NK-92 (cell line): ENCODE measurements around the gene NF1.
"Not testable (repeated sequence)": the region's sequence is repeated elsewhere in the genome, so short reads cannot be mapped to it uniquely, and the experiment has no call there.

Source experiments
- DNase-seq: peaks from one replicate; lab custom pipeline; 2025; ENCODE audit not compliant: unreplicated experiment; lab: John Stamatoyannopoulos, UW

Gene NF1

DNA sequence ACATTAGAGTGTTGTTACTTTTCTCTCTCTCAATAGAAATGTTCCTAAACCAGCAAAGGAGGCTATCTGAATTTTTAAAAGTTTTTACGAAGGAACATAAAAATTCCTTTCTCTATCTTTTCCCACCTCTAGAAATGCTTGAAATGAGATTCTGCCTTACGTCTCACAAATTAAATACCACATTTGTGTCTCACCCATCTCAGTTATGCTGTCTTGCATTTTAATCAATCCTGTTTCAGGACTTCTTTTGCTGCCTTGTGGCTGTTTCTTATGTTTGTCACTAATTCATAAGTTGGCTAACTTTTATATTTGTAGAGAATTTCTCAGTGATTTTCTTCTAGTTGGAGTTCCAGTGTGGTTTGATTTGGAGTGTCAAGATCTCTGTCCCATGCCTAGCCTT is 198.8 kb downstream of the NF1 start:
- DNase-seq, result no peak

DNA sequence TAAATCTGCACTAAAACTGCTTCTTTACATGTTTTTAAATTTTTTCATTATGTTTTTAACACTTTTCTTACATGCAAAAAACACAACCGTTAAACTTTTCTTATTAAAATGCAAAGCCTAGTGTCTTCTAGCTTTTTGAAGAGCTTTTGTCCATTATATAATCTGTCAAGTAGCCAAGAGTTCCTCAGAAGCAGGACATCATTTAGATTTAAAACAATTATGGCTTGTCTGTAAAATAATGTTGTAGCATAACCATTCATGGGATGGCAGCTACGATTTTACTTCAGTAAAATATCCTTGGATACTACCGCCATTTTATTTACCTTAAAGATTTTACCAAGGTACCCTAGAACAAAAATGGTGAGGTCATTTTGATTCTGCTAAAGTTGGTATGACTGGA is 199.5 kb downstream of the NF1 start:
- no peak for DNase-seq

DNA sequence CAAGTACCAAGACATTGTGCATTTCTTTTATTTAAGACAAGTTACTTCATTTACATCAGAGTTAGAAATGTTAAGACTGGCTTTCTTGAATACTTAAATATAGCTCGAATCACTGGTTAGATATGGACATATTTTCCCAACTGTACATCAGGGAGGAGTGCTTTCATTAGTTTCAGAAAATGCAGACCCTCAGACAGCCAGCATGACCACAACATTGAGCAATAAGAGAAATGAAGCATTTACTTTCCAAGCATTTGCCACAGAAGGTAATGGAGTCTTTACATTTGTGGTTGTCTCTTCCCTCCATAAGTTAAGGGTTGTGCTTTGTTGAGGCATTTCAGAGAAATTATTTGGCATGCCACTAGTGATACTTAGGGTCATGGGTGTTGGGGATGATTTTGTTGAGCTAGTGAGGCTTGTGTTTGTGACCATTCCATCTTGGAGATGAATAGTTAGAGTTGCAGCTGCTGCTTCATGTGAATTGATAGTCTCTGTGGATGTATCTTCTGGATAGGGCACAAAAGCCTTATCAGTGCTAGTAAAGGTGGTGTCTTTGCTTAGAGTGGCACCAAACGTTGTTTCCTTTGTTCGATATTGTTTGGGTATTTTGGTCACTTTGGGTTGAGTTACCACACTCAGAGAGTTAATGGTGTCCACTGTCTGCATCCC is 200.2 kb downstream of the NF1 start:
- no peak for DNase-seq

DNA sequence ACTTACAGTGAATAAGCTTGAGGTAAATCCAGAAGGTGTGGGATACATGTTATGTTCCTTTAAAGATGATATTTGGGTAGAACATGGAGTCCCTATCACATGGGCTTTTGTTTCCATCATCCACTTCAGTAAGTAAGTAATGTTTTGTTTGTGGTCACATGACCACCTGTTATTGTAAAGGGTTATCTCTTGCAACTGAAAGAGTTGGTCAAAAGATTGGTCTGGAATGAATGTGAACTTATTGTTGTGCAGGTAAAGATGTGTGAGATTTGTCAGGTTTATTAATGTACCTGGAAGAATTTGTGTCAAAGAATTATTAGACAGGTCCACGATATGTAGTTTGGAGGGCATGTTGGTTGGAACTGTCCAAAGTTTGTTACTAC is 200.7 kb downstream of the NF1 start:
- no peak for DNase-seq

DNA sequence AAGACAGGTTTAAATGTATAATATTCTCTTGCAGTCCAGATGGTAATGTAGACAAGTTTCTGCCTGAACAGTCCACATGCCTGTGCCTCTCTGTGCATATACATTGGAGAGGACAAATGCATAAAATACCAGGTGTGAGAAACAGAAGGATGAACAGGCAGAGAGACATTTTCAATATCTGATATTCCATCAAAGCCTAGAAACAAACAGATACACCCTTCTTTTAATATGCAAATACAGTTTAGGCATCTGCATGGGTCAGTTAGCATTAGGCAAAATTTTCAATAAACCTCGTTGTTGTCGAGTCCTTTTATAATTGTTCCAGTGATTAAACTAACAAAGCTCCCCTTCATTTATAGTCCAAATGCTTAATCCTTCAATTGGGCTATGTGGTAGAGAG is 201.4 kb downstream of the NF1 start:
- no peak for DNase-seq

DNA sequence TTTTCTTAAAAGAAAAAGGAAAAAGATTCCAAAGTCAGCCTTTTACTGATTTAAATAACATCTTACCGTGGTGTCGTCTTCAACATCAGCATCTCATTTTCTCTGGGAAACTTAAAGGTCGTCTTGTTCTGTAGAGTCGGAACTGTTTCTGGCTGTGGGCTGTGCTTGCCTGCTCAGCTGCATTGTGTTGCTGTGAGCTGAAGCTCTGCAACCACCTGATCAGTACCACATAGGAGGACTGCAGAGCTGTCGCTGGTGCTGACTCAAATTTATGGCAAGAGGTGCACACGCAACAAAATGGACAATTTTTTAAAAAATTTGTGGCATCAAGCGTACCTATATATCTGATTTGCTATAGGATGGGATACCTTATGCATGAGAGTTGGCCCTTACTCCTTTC is 202.3 kb downstream of the NF1 start, which contains the start of gene OMG:
OMG (minus strand) TSS at position 150 of the 400 bp plus-strand sequence. CDS start 908 bp downstream, outside the sequence.
- no peak for DNase-seq

DNA sequence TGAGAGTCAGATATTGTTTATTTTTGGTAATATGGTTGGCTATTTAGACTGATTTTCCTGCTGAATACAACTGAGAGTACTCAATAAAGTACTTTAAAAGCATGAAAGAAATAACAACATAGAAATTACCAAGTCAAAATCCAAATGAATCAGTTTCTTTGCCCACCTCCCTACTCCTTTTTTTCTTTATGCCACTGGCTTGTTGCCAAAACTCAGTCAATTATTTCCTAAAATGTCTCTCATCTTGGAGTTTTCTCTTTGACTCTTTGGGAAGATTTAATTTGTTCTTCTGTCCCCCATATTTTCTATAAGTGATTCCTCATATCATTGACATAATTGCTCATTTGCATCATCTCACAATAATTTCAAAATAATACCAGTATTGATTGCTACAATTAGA is 204.8 kb downstream of the NF1 start:
- DNase-seq, result no peak

DNA sequence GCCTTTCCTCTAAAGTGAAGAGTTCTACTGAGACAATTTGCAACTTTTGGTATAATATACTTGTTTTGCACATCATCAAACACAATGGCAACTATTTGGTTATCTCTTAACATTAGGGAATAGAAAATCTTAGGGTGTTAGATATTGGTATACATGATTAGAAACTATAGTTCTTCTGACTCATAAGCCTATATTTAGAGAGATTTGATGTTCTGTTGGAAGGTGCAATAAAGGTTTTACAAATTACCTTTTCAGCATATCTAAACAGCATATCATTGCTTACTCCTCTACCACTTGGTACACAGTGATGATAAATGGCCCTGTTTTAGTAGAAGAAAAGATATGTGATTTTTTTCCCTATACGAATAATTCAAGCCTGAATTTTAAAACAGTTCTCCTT is 212.9 kb downstream of the NF1 start:
- no peak for DNase-seq

DNA sequence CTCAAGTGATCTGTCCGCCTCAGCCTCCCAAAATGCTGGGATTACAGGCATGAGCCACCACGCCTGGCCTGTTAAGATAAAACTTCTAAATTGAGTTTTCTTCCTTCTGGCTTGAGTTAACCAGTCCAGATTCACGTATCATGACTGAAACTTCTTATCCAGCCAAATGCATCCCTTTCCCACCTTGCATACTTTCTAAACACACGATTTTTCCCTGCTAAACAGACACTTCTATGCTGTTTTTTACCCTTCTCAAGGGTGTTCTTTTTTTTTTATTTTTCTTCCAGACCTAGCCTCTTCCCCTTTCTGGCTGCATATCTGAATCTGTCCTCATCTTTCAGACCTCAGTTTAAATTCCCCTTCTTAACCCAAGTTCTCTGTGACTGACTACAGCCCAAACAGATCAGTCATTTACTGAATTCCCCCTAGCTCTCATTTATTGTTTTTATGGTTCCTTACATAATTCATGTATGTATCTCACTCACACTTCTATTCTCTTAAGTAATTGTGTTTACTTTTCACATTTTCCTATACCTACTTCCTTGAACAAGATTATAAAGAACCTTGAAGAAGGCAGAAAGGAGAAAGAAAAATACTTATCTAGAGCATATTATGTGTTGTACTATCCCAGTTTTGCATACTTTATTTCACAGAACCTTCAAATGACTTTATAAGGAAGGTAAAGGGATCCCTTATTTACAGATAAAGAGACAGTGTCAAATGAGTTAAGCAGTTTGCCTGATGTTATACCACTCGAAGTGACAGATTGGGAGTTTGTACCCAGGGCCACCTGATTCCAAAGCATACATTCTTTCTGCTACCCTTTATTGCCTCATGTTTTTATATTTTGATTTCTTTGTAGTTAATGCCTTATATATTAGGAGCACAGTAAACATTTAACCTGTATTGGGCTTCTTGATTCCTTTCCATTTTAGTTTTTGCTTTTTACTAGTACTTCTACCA is 213.9 kb downstream of the NF1 start:
- DNase-seq, result no peak

DNA sequence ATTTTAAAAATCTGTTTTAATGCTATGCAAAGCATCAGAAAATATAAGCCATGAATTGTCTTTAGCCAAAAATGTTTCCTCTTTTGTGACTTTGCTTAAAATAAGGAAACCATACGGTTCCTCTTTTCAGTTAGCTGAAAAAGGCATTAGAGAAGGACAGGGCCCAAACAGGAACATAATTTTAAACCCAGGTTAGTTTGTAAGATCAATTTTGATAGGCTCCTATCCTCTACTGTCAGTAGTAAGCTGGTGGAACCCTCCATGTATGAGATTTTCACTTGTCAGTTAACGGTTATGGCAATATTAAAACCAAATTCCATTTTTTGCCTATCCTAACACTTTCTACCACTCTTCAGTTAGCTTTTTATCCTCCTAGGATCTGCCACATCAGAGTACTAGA is 214.8 kb downstream of the NF1 start:
- DNase-seq, result no peak

DNA sequence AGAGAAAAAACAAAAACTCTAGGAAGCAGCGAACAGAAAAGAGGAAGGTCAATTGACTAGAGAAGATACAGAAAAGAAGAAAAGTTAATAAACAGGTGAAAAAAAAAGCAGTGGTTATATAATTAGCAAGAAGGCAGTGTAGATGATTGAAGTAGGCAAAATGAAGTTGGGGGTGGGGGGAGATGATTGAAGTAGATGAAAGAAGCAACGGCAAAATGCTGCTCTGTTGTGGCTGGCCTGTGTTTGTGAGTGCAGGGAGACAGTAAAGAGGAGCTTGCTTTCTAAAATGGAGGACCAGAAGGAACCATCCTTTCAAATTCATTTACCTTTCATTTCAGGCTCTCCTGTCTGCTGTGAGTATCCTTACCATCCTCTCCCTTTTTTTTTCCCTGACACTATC is 215.5 kb downstream of the NF1 start:
- DNase-seq, result no peak

DNA sequence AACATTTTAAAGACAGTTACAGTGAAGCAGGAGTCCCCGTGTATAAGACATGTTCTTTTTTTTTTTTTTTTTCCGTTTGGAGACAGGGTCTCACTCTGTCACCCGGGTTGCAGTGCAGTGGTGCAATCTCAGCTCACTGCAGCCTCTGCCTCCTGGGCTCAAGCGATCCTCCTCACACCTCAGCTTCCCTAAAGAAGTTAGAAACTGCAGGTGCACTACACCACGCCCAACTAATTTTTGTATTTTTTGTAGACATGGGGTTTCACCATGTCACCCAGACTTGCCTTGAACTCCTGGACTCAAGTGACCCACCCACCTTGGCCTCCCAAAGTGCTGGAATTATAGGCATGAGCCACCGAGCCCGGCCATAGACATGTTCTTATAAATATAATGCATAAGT is 216.1 kb downstream of the NF1 start:
- no peak for DNase-seq

DNA sequence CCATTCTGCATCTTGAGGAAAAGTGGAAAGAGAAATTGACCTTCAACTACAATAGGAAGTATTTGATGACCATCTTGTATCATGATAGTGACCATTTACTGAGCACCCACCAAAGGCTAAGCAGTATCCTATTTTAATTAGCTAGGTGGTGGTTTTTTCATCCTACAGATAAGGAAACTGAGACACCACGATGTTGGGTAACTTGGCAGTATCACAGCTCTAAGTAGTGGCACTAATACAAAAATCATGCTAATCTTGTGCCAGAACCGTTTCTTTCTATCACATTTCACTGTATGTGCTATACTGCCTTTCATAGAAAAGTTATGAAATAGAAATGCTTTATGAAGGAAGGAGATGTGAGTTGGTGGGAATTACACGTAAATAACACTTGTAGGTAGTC is 216.7 kb downstream of the NF1 start:
- no peak for DNase-seq

DNA sequence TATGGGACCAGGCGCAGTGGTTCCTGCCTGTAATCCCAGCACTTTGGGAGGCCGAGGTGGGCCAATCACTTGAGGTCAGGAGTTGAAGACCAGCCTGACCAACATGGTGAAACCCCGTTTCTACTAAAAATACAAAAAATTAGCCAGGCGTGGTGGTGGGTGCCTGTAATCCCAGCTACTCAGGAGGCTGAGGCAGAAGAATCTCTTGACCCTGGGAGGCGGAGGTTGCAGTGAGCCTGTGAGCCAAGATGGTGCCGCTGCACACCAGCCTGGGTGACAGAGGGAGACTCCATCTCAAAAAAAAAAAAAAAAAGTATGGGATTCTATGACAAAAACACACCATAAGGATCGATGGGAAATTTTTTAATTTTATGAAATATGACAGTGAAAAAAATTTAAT is 217.4 kb downstream of the NF1 start:
- DNase-seq, result not testable (repeated sequence)

DNA sequence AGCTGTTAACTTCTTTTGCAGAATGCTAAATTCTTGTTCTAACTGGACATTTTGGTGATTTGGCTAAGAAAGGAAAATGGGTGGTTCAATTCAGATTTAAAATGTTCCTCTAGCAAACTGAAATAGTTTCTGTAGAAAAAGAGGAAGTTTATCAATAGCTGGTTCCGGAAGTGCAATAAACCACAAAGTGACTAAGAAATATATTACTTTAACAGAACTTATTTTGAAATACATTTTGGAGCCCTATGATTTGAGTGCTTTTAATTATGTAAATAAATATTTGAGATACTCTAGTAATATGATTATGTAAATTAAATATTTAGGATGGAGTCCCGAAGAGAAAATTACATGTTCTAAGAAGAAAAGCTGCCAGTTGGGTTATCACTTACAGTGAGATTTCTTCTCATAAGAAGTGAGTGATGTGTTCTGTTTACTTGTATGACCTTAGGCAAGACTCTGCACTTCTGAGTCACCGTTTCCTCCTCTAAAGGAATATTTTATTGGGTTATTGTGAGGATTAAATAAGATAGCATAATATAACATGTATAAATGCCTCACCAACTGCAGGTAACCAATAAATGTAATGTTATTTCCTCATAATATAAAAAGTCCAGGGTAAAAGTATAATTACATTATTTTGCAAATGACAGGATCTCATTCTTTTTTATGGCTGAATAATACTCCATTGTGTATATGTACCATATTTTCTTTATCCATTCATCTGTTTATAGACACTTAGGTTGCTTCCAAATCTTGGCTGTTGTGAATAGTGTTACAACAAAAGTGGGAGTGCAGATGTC is 219.4 kb downstream of the NF1 start, which contains the start of gene EVI2B:
EVI2B (minus strand) TSS at position 73 of the 800 bp plus-strand sequence. CDS start 8,445 bp downstream, outside the sequence.
- no peak for DNase-seq

DNA sequence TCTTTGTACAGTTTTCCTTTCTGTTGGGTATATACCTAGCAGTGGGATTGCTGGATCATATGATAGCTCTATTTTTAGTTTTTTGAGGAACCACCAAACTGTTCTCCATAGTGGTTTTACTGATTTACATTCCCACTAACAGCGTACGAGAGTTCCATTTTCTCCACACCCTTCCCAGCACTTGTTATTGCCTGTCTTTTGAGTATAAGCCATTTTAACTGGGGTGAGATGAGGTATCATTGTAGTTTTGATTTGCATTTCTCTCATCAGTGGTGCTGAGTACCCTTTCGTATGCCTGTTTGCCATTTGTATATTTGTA is 220.0 kb downstream of the NF1 start:
- no peak for DNase-seq

DNA sequence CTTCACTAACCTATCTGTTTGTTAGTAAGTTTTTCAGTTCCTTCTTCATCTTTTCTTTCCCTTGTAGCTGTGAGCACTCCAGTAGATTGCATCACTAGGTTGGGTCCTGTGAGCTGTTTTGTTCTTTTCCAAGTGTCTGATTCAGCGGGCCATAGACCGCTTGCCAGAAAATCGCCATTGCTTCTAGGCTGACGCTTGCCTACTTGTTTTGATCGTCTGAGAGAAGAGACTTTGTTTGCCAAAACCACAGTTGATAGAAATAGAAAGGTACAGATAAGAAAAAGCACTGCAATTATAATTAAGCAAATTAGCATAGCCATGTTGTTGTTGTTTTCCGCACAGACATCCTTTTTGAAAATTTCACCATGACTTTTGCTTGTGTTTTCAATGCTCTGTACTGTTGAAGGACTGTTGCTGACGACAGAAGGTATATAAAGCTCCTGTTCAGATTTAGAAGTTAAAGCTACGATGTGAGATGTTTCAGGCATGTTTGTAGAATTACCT is 223.6 kb downstream of the NF1 start:
- no peak for DNase-seq

DNA sequence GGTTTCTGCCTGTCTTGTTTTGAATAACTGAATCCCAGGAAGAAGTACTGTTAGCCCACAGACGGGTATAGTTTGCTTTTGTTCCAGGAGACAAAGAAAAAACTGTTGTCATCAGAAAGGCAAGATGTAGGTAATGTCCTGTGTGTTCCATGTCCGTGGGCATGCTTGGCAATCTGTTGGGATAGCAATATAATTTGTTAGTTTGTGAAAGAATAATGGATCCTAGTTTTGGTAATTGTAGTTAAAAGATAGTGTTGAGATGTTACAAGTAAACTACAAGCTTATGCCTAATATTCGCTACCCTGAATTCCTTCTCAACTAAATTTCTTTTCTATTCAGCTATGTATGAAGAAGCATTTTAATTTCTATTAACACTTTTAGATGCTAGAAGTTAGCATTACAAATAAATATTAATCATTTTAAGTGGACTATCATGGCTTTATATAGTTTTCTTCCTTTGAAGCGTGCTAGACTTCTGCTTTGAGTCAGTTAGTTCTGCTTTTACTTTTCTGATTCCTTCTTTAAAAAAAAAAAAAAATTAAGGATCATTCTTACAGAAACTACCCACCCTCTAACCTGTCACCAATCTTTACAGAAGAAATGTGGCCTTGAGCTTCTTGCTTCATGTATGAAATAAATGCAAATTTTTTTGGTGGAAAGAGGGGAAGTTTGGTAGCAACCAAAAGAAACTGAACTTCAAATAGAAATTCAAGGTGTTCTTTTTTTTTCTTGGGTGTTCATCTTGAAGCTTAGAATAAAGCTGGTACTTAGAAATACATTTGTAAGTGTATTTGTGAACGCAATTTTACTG is 224.3 kb downstream of the NF1 start:
- no peak for DNase-seq

DNA sequence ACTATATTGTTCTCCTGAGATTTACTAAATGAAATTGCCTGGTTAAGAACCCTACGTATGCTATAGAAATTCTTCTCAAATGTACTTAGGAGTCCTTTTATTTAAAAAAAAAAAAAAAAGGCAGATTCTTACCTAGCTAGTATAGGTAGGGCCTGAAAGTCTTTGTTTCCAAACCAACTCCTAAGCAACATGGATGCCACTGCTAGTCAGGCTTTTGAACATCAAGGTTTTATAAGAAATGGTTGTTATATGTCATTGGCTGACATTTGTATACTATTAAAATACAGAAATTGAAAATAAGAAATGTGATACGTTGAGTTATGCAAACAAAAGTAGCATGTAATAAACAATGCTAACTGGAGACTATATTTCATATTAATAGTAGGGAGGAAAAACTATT is 225.5 kb downstream of the NF1 start:
- DNase-seq, result no peak

DNA sequence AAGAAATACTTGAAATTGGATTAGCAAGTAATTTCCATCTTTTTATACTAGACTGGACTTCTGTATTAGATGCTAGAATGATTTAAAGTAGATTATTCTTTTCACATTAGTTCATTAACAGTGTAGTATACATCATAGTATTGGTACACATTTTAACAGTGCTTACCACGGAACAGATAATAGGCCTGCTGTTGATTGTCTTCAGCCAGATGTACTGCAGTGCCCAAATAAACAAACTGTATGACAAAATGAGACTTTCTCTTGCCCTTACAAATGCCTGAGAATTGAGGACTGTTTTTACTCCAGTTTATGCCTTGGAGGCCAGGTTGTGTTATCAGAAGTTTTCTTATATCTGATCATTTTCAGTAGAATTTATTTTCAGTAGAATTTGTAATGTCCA is 226.0 kb downstream of the NF1 start:
- no peak for DNase-seq

DNA sequence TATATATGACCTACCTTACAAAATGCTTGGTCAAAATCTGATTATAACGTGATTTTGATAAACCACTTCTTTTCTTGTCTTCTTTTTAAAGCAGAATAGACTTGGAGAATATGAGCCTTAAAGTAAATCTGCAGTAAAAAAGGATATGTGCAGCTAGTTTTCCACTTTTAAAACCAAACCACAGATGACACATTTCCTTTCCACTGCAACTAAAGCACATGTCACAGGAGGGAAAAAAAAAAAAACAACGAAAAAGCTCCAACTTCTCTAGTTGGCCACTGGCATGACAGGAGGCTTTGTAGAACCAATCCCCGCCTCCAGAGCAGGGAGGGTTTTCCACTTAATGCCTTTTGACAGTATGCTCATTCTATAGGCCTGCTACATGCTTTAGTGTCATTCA is 226.7 kb downstream of the NF1 start, which contains the start of gene EVI2A:
EVI2A (minus strand) TSS at position 142 of the 400 bp plus-strand sequence. CDS start 2,609 bp downstream, outside the sequence.
- no peak for DNase-seq
